D721Med (cell line): ENCODE results near the gene CPHXL.

ENCODE experiments used
- DNase-seq: peaks from one replicate; pipeline ENCODE4 v3.0.0; 2011; ENCODE audit warnings: low spot score; ENCODE audit not compliant: insufficient read length
- FAIRE-seq: peaks from 2 replicates; lab custom pipeline; 2011; peaks lifted over from hg19 to GRCh38; lab: Jason Lieb, UNC
- TF ChIP-seq, protein P1 (sequence below): IDR thresholded peaks from 2 replicates; pipeline ENCODE4 v1.5.1; 2012; ENCODE audit warnings: mild to moderate bottlenecking, control low read depth; ENCODE audit not compliant: insufficient read depth; ENCODE audit errors: missing control alignments

The CPHXL gene

DNA sequence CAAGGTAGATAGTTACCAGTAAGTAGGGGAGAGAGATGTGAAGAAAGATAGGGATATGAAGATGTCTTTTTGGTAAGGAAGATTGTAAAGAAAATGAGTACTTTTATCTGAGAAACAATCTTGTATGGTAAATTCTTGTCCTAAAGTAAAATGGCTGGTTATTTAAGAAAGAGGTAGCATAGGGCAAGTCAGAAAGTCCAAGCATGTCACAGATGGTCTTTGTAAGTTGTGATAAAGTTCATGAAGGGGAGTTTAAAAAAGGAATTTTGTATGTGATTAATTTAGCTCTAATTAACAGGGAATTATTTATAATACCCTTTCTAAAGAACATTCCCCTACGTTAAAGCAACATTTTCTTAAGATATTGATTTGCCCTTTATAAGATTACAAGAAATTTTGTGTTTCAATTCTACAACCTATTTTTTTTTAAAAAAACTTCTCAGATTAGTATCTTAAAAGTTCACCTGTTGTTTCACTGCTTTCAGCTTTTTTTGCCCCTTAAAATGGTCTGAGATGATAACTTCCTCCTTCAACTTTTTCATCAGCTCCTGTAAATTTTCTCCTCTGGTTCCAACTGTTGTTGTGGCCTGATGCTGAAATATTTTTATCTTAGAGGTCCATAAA, 16.2 kb upstream of the CPHXL start:
- TF ChIP-seq, protein P1, sequence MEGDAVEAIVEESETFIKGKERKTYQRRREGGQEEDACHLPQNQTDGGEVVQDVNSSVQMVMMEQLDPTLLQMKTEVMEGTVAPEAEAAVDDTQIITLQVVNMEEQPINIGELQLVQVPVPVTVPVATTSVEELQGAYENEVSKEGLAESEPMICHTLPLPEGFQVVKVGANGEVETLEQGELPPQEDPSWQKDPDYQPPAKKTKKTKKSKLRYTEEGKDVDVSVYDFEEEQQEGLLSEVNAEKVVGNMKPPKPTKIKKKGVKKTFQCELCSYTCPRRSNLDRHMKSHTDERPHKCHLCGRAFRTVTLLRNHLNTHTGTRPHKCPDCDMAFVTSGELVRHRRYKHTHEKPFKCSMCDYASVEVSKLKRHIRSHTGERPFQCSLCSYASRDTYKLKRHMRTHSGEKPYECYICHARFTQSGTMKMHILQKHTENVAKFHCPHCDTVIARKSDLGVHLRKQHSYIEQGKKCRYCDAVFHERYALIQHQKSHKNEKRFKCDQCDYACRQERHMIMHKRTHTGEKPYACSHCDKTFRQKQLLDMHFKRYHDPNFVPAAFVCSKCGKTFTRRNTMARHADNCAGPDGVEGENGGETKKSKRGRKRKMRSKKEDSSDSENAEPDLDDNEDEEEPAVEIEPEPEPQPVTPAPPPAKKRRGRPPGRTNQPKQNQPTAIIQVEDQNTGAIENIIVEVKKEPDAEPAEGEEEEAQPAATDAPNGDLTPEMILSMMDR = no peak
- FAIRE-seq (no peak), DNase-seq (no peak)

- no peak for FAIRE-seq
- TF ChIP-seq, protein P1 = no peak
Observed at GRCh38 chr16:75733305-75734211, 7.3 kb upstream of the CPHXL start.

GRCh38 chr16:75732871-75733270, 6.6 kb upstream of the CPHXL start:
- TF ChIP-seq, protein P1 = no peak
- DNase-seq (no peak), FAIRE-seq (no peak)

More at GRCh38 chr16:75733305-75734211, 7.3 kb upstream of the CPHXL start:
- DNase-seq = no peak

DNA sequence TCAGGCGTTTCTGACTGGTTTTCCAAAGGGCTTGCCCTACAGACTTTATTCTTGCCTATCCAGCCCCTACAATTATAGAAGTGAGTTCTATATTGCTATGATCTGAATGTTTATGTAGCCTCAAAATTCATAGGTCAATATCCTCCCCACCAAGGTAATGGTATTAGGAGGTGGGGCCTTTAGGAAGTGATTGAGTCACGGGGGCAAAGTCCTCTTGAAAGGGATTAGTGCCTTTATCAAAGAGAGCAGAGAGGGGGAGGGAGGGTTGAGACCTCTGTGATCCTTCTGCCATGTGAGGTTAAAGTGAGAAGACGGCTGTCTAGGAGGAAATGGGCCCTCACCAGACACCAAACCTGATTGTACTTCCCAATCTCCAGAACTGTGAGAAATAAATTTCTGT, 931 bp upstream of the CPHXL start:
- TF ChIP-seq, protein P1 = no peak
- DNase-seq = no peak
- no peak for FAIRE-seq

DNA sequence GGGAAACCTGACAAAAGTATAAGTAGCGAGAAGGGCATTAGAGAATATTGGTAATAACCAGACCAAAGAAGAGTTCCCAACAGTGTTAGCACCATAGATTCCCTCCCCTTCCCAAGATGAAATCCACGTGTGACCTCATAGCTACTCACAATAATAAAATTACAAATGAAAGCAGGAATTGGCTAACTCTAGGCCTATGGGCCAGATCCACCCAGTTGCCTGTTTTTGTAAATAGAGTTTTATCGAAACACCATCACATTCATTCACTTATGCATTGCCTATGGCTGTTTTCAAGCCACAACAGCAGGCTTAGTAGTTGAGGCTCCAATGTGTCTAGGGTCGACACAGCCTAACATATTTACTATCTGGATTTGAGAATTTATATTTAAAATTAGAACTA, 7.8 kb downstream of the CPHXL start:
- DNase-seq (no peak), FAIRE-seq (no peak)
- TF ChIP-seq, protein P1 = no peak

DNA sequence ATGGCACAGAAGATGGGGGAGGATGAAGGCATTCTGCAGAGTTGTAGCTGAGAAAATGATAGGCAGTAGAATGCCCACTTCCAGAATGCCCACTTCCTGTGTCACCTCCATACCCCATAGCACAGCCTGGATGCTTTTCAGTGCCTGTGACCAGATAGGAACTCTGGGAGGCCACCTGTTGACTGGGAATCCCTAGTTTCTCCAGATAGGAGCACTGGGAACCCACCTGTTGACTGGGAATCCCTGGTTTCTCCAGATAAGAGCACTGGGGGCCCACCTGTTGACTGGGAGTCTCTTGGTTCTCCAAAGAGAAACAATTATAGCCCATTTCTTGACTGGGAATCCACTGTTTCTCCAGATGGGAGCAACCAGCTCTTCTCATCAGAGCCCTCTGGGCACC, 11.6 kb downstream of the CPHXL start:
- TF ChIP-seq, protein P1 = no peak
- DNase-seq = no peak
- FAIRE-seq = no peak

DNA sequence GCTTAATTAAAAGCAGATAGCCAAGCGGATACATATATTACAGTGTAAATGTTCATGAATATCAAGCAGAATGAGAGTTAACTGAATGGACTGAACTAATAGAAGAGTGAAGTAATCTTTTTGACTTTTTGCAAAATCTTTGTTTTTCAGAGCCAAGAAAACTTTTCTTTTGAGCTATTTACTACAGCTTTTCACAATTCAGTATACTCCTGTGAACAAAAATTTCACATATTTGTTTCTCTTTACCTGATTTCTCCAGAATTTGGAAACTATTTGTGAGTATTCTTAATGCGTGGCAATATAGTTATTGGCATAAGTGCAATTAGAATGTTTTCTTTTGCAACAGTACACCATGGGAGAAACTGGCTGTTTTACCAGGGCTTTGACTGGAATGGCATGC, 15.9 kb downstream of the CPHXL start:
- FAIRE-seq = no peak
- no peak for DNase-seq
- TF ChIP-seq, protein P1 = no peak
